Measurements from ENCODE around the gene SARDH. TPM values are rescaled to one million over a fixed set of nuclear protein-coding genes. Genes with fewer than 3 reads are reported as not detected.

SARDH gene
- total RNA-seq, 1 experiment from 2014 or later = 5.6 TPM

DNA sequence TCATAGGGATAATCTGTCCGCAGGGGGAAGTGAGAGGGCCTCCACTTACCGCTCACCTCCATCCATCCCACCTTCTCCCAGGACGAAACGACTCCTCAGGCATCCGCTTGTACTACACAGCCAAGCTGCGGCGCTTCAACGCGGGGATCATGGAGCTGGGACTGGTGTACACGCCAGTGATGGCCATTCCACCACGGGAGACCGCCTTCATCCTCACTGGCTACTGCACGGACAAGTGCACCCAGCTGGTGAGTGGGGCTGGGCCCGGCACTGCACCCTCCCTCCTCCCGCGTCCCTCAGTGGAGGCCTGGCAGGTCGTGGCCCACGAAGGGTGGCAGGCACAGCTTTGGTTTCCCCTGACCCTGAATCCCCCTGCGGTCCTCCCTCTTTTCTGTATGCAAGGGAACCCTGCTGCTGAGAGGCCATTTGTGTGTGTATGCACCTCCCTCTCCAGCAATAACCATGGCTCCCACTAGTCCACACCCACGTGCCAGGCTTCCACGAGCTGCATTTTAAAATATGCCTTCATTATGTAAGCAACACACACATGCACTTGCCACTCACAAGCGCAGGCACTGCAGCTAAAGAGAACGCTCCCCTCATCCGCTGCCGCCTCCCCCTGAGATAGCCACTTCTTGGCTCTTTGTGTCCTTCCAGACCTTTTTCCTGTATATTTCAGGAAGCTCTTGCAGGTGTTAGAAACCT is 90.2 kb downstream of the SARDH start:
- no peak overlapping the region for H3K9ac ChIP-seq (ENCODE audit: low read length)
- no peak overlapping the region for H3K4me2 ChIP-seq (ENCODE audit: low read length)
- intact Hi-C loops (cut with micrococcal nuclease) = no loop called here
- no peaks in the 10 kb centered on the region for H3K79me2 ChIP-seq (ENCODE audit: insufficient read depth, low read length)
- ChIA-PET RAD21 (ENCODE audit: low non-redundant PET in 1 of 2, low total read pairs in 2 of 2, uncharacterized antibody in 2 of 2, unreplicated experiment in 2 of 2) (no interaction called here), CTCF (no interaction called here), POLR2A (interaction anchor here (0.5 kb wide), 1 partner anchor 338 kb away, joined by 3 read pairs; no protein-coding TSS in a partner anchor)
- BruUV-seq (replicated peaks) = no TSS peak
- no peaks in the 10 kb centered on the region for H4K20me1 ChIP-seq (ENCODE audit: insufficient read depth)
- H3K4me3 ChIP-seq (replicated peaks in 1 of 2; ENCODE audit: low read depth in 1 of 2, low read length in 2 of 2) = no peak overlapping the region
- no peak overlapping the region for H2AFZ ChIP-seq (ENCODE audit: low read depth, low read length, poor library complexity, severe bottlenecking)
- H3K36me3 ChIP-seq (ENCODE audit: control insufficient read depth in 1 of 2, insufficient read depth in 2 of 2, low read length in 2 of 2) = no peaks in the 10 kb centered on the region
- H3K4me1 ChIP-seq (ENCODE audit: control insufficient read depth in 1 of 2, insufficient read depth in 2 of 2, low read length in 2 of 2) = no peaks in the 10 kb centered on the region
- TF ChIP-seq, protein P1, sequence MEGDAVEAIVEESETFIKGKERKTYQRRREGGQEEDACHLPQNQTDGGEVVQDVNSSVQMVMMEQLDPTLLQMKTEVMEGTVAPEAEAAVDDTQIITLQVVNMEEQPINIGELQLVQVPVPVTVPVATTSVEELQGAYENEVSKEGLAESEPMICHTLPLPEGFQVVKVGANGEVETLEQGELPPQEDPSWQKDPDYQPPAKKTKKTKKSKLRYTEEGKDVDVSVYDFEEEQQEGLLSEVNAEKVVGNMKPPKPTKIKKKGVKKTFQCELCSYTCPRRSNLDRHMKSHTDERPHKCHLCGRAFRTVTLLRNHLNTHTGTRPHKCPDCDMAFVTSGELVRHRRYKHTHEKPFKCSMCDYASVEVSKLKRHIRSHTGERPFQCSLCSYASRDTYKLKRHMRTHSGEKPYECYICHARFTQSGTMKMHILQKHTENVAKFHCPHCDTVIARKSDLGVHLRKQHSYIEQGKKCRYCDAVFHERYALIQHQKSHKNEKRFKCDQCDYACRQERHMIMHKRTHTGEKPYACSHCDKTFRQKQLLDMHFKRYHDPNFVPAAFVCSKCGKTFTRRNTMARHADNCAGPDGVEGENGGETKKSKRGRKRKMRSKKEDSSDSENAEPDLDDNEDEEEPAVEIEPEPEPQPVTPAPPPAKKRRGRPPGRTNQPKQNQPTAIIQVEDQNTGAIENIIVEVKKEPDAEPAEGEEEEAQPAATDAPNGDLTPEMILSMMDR (IDR thresholded peaks at IDR 0.05 in 2 of 3, conservative IDR thresholded peaks at IDR 0.05 in 1 of 3; ENCODE audit: borderline replicate concordance in 1 of 3, insufficient read depth in 1 of 3, low read depth in 2 of 3, low read length in 2 of 3) = no peak
- no peak for TF ChIP-seq CEBPB (IDR thresholded peaks at IDR 0.05; ENCODE audit: low read depth)
- no peak for TF ChIP-seq YY1 (IDR thresholded peaks at IDR 0.05; ENCODE audit: extremely low read depth, insufficient replicate concordance, low read depth, low read length)
- TF ChIP-seq, protein P2, sequence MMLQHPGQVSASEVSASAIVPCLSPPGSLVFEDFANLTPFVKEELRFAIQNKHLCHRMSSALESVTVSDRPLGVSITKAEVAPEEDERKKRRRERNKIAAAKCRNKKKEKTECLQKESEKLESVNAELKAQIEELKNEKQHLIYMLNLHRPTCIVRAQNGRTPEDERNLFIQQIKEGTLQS (IDR thresholded peaks at IDR 0.05) = no peak
- TF ChIP-seq SP1 (IDR thresholded peaks at IDR 0.05; ENCODE audit: low read depth) = no peak
- TF ChIP-seq POLR2A (IDR thresholded peaks at IDR 0.05; ENCODE audit: borderline replicate concordance, extremely low read depth, insufficient read depth, insufficient read length) = no peak
- TF ChIP-seq, protein P3, sequence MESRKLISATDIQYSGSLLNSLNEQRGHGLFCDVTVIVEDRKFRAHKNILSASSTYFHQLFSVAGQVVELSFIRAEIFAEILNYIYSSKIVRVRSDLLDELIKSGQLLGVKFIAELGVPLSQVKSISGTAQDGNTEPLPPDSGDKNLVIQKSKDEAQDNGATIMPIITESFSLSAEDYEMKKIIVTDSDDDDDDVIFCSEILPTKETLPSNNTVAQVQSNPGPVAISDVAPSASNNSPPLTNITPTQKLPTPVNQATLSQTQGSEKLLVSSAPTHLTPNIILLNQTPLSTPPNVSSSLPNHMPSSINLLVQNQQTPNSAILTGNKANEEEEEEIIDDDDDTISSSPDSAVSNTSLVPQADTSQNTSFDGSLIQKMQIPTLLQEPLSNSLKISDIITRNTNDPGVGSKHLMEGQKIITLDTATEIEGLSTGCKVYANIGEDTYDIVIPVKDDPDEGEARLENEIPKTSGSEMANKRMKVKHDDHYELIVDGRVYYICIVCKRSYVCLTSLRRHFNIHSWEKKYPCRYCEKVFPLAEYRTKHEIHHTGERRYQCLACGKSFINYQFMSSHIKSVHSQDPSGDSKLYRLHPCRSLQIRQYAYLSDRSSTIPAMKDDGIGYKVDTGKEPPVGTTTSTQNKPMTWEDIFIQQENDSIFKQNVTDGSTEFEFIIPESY (IDR thresholded peaks at IDR 0.05; ENCODE audit: extremely low read depth, insufficient replicate concordance, low read length) = no peak
- TF ChIP-seq EZH2phosphoT487 (IDR thresholded peaks at IDR 0.05; ENCODE audit: borderline replicate concordance) = no peak
- no peak for TF ChIP-seq ELF1 (IDR thresholded peaks at IDR 0.05; ENCODE audit: borderline replicate concordance, low read depth)
- TF ChIP-seq ZNF274 (IDR thresholded peaks at IDR 0.05; ENCODE audit: low read depth, low read length) = no peak
- TF ChIP-seq, protein P4, sequence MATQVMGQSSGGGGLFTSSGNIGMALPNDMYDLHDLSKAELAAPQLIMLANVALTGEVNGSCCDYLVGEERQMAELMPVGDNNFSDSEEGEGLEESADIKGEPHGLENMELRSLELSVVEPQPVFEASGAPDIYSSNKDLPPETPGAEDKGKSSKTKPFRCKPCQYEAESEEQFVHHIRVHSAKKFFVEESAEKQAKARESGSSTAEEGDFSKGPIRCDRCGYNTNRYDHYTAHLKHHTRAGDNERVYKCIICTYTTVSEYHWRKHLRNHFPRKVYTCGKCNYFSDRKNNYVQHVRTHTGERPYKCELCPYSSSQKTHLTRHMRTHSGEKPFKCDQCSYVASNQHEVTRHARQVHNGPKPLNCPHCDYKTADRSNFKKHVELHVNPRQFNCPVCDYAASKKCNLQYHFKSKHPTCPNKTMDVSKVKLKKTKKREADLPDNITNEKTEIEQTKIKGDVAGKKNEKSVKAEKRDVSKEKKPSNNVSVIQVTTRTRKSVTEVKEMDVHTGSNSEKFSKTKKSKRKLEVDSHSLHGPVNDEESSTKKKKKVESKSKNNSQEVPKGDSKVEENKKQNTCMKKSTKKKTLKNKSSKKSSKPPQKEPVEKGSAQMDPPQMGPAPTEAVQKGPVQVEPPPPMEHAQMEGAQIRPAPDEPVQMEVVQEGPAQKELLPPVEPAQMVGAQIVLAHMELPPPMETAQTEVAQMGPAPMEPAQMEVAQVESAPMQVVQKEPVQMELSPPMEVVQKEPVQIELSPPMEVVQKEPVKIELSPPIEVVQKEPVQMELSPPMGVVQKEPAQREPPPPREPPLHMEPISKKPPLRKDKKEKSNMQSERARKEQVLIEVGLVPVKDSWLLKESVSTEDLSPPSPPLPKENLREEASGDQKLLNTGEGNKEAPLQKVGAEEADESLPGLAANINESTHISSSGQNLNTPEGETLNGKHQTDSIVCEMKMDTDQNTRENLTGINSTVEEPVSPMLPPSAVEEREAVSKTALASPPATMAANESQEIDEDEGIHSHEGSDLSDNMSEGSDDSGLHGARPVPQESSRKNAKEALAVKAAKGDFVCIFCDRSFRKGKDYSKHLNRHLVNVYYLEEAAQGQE (IDR thresholded peaks at IDR 0.05; ENCODE audit: low read depth) = no peak
- no peak for TF ChIP-seq TCF7L2 (IDR thresholded peaks at IDR 0.05; ENCODE audit: borderline replicate concordance, extremely low read depth, insufficient read depth, insufficient read length)
- H3K27me3 ChIP-seq (ENCODE audit: insufficient read depth, low read length) = peaks cover 25% of the 10 kb centered on the region; the same call in 1 of the 2 replicates
- no peaks in the 10 kb centered on the region for H3K9me2 ChIP-seq (ENCODE audit: insufficient read depth)
- DNase-seq (ENCODE audit: low read depth, low spot score) (no peak), ATAC-seq (no peak)
- H3K9me3 ChIP-seq (ENCODE audit: control insufficient read depth in 1 of 2, insufficient read depth in 1 of 2, low read depth in 1 of 2, low read length in 2 of 2) = no peaks in the 10 kb centered on the region
- H3K27ac ChIP-seq (ENCODE audit: low read depth, low read length) = no peak overlapping the region

Data from HCT116 (cell line).